Activated naive CD8-positive, alpha-beta T cell treated with anti-CD3 and anti-CD28 coated beads for 36 hours (primary cell): ENCODE data around the gene TRIM71. TPM values are rescaled to one million over a fixed set of nuclear protein-coding genes. Genes with fewer than 3 reads are reported as not detected.
A peak's percentile ranks its signal among the peaks of the same experiment; 100 is the strongest.
"Not testable (repeated sequence)": the region's sequence is repeated elsewhere in the genome, so short reads cannot be mapped to it uniquely, and the experiment has no call there.

Source experiments
- DNase-seq: peaks from one replicate; pipeline ENCODE4 v3.0.0; 2021
- H3K27ac Mint-ChIP-seq: one replicate; pipeline ENCODE4 v1.8.0; 2022; ENCODE audit warnings: mild to moderate bottlenecking, moderate library complexity, mixed read lengths
- H3K27me3 Mint-ChIP-seq: one replicate; pipeline ENCODE4 v1.8.0; 2022; ENCODE audit warnings: mild to moderate bottlenecking, mixed read lengths
- H3K36me3 Mint-ChIP-seq: one replicate; pipeline ENCODE4 v1.8.0; 2021; ENCODE audit warnings: mild to moderate bottlenecking, mixed read lengths
- H3K4me1 Mint-ChIP-seq: one replicate; pipeline ENCODE4 v1.8.0; 2021; ENCODE audit warnings: mixed read lengths
- H3K4me3 Mint-ChIP-seq: one replicate; pipeline ENCODE4 v1.8.0; 2022; ENCODE audit warnings: mild to moderate bottlenecking, moderate library complexity, mixed read lengths
- H3K9me3 Mint-ChIP-seq: one replicate; pipeline ENCODE4 v1.8.0; 2022; ENCODE audit warnings: mixed read lengths
- total RNA-seq, 2 experiments: library from RNA; stranded (reverse); gene quantifications; one replicate each; pipeline ENCODE4 v1.2.3, GENCODE V29; 2021

Gene TRIM71
- total RNA-seq, 2 experiments from 2014 or later: 0.10 to 0.14 TPM

DNA sequence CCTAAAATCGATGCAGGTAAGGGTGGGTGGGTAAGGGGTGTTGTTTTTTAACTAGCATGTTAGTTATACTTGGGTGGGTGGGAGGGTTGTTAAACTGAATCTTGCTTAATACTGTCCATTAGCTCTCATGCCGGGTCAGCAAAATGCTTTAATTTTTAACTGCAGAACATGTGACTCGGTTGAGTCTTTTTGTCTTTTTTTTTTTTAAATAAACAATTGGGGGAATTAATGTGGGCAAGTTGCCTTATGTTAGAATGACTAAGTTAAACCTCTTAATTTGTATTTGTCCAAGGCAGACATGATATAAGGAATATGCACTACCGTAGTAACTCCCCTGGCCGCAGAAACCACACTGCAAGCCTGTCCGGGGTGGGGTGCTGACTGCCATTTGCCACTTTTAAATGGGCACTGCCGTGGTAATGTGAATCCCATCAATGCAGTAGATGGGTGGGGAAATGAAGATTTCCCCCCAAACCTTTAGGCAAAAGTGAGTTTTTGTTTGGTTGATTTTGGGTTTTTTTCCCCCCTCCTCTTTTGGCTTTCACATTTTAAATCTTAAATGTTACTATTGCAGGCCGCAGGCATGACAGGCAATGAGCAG is 79.3 kb downstream of the TRIM71 start:
- peaks cover 2% of the 10 kb centered on the region for H3K4me1 Mint-ChIP-seq
- H3K36me3 Mint-ChIP-seq: no peaks in the 10 kb centered on the region
- no peak overlapping the region for H3K27ac Mint-ChIP-seq
- DNase-seq: no peak
- H3K4me3 Mint-ChIP-seq: no peak overlapping the region
- H3K9me3 Mint-ChIP-seq: no peaks in the 10 kb centered on the region
- H3K27me3 Mint-ChIP-seq: peaks cover 51% of the 10 kb centered on the region

DNA sequence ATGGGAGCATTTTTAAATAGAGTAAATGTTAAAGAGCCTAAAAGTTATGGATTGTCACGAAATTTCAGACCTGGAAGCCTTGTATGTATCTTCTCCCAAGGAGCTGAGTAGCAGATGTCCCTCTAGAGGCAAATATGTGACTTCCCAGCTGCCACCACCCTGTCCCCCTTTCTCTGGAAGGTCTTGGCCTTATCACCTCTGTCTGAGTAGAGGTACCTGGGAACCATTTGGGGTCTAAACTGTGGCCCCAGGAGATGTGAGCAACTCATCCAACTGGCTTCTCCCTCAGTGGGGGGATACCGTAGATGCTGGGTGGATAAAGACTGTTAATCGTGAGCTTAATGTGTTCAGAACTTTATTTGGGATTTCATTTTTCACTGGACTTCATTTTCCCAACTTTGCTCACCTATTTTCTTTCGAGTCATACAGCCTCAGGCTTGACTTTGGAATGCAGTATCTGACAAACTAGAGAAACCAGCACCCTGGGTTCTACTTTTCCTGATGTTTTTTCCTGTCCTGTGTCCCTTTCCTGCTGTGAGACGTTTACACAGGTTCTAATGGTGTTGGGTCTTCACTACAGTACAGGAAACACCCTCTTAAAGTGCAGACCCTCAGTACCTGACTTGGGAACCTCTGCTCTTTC is 80.3 kb downstream of the TRIM71 start:
- H3K4me3 Mint-ChIP-seq: no peak overlapping the region
- peaks cover 5% of the 10 kb centered on the region for H3K4me1 Mint-ChIP-seq
- H3K9me3 Mint-ChIP-seq: no peaks in the 10 kb centered on the region
- DNase-seq: no peak
- peaks cover 46% of the 10 kb centered on the region for H3K27me3 Mint-ChIP-seq
- H3K27ac Mint-ChIP-seq: no peak overlapping the region
- H3K36me3 Mint-ChIP-seq: no peaks in the 10 kb centered on the region

DNA sequence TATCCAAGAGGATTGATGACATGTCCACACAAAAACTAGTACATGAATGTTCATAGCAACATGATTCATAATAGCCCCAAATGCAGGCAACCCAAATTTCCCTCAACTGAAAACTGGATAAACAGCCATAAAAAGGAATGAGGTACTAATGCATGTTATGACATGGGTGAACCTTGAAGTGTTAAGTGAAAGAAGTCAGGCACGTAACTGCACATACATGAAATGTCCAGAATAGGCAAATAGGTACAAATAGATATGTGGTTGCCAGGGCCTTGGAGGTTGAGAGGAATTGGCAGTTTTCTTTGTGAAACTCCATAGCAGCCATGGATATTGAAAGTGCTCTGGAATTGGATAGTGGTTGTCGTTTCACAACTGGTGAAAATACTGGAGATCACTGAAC is 81.5 kb downstream of the TRIM71 start:
- H3K27me3 Mint-ChIP-seq: peaks cover 39% of the 10 kb centered on the region
- H3K27ac Mint-ChIP-seq: no peak overlapping the region
- H3K36me3 Mint-ChIP-seq: no peaks in the 10 kb centered on the region
- H3K4me3 Mint-ChIP-seq: no peak overlapping the region
- no peaks in the 10 kb centered on the region for H3K9me3 Mint-ChIP-seq
- no peak for DNase-seq
- H3K4me1 Mint-ChIP-seq: peaks cover 5% of the 10 kb centered on the region

DNA sequence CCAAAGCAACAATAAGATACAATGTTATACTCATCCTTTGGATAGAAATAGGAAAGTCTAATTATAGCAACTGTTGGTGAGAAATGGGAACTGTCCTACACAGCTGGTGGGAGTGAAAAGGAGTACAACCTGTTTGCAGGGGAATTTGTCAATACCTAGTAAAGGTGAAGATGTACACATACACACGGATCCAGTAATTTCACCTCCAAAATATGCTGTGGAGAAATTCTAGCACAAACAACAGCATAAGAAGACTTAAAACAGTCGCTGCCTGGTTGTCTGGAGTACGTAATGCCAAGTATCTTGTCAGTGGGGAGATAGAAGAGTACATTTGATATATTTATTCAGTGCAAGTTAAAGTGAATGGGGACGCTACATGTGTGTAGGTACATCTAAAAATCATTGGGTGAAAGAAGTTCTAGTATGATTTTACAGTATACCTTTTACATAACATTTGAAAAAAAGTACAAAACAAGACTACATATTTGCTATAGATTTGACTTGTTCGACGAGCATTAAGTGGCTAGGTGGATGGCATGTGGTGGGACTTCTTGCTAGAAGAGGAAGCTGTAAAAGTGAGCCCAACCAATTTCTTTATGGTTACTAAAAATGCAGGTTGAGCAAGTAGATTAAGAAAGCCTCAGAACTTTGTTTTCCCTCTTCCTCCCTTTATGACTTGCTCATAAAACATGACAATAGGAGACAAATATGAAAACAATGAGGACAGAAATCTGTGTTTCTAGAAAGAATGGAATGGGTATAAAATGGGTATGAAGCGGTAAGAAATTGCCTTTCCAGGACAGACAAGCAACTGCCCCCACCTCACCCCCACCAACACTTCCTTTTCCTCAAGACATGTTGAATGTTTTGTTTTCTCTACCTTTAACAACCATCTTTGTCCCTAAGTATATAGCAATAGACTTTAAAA is 83.5 kb downstream of the TRIM71 start:
- H3K27ac Mint-ChIP-seq: no peak overlapping the region
- H3K27me3 Mint-ChIP-seq: peaks cover 19% of the 10 kb centered on the region
- no peak for DNase-seq
- H3K36me3 Mint-ChIP-seq: no peaks in the 10 kb centered on the region
- no peaks in the 10 kb centered on the region for H3K9me3 Mint-ChIP-seq
- H3K4me1 Mint-ChIP-seq: peaks cover 5% of the 10 kb centered on the region
- H3K4me3 Mint-ChIP-seq: no peak overlapping the region

DNA sequence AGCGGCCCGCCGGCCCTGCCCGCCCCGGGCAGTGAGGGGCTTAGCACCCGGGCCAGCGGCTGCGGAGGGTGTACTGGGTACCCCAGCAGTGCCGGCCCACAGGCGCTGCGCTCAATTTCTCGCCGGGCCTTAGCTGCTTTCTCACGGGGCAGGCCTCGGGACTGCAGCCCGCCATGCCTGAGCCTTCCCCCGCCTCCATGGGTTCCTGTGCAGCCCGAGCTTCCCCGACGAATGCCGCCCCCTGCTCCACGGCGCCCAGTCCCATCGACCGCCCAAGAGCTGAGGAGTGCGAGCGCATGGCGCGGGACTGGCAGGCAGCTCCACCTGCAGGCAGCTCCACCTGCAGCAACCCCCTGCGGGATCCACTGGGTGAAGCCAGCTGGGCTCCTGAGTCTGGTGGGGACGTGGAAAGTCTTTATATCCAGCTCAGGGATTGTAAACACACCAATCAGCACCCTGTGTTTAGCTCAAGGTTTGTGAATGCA is 85.1 kb downstream of the TRIM71 start:
- H3K4me1 Mint-ChIP-seq, H3K9me3 Mint-ChIP-seq, H3K27ac Mint-ChIP-seq, H3K36me3 Mint-ChIP-seq: not testable (repeated sequence)
- H3K4me3 Mint-ChIP-seq: peak overlapping the region; percentile 66
- DNase-seq: peak; percentile 57
- H3K27me3 Mint-ChIP-seq: peaks cover 15% of the 10 kb centered on the region

DNA sequence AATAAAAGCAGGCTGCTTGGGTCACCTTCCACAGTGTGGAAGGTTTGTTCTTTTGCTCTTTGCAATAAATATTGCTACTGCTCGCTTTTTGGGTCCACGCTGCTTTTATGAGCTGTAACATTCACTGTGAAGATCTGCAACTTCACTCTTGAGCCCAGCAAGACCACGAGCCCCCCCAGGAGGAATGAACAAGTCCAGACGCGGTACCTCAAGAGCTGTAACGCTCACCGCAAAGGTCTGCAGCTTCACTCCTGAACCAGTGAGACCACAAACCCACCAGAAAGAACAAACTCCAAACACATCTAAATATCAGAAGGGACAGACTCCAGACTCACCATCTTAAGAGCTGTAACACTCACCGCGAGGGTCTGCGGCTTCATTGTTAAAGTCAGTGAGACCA is 86.2 kb downstream of the TRIM71 start:
- DNase-seq: no peak
- Mint-ChIP-seq H3K4me1 (peaks cover 5% of the 10 kb centered on the region), H3K4me3 (no peak overlapping the region), H3K27ac (no peak overlapping the region), H3K27me3 (peaks cover 15% of the 10 kb centered on the region), H3K9me3 (no peaks in the 10 kb centered on the region), H3K36me3 (no peaks in the 10 kb centered on the region)

DNA sequence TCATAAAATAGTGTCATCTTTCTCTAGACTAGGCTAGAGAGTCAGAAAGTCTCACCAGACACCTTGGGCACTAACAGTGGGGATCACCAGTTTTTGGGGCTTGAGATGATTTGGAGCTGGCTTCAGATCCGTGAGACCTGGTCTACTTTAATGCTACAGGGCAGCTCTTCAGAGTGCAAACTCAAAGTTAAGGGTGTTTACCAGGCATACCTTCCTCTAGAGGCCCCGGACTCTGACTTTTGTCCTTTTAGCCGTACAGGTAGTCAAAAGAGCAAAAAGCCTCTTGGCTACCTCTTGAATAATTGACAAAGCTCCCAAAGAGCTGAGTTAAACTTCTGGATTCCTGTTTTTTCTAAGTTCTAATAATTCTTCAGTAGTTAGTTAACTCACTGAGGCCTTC is 92.2 kb downstream of the TRIM71 start:
- Mint-ChIP-seq H3K4me3 (no peak overlapping the region), H3K4me1 (no peaks in the 10 kb centered on the region), H3K27ac (no peak overlapping the region), H3K36me3 (no peaks in the 10 kb centered on the region), H3K27me3 (no peaks in the 10 kb centered on the region), H3K9me3 (no peaks in the 10 kb centered on the region)
- no peak for DNase-seq

DNA sequence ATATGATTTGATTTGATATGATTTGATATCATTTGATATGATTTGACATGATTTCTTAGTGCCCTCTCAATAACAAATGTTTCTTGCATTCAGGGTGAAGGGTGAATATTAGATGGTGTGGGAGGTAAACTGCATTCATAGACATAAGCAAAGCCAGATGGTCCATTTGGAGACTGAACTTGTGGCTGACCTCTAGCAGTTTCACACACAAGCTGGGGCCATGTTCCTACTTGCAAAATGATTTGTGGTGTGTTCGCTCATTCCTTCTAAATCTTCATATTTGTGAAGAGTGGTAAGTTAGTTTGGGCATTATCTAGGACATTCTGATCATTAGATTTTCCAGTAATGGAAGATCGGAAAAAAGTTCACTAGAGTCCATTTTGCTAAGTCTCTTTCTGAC is 93.2 kb downstream of the TRIM71 start:
- Mint-ChIP-seq H3K27me3 (no peaks in the 10 kb centered on the region), H3K36me3 (no peaks in the 10 kb centered on the region), H3K4me3 (no peak overlapping the region), H3K9me3 (peaks cover under 1% of the 10 kb centered on the region), H3K4me1 (no peaks in the 10 kb centered on the region), H3K27ac (no peak overlapping the region)
- no peak for DNase-seq

DNA sequence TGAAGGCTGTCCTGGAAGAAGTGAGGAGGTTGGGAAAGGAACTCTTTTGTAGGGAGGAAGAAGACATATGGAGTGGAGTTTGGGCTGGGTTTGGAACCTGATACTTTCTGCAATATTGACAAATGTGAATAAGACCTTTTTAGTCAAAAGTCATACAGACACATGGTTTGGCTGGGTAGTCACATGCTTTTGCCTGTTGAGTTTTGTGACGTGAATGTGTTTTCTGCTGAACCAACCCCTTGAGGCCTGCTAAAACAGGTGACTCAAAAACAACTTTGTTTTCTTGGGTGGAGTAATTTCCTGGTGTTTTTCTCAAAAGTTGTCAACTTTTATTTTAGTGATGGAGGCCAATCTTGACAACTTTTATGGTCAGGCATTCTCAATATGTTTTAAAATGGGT is 94.2 kb downstream of the TRIM71 start:
- Mint-ChIP-seq H3K4me1 (no peaks in the 10 kb centered on the region), H3K27me3 (no peaks in the 10 kb centered on the region), H3K36me3 (no peaks in the 10 kb centered on the region), H3K27ac (no peak overlapping the region), H3K9me3 (peaks cover 7% of the 10 kb centered on the region), H3K4me3 (no peak overlapping the region)
- DNase-seq: no peak

DNA sequence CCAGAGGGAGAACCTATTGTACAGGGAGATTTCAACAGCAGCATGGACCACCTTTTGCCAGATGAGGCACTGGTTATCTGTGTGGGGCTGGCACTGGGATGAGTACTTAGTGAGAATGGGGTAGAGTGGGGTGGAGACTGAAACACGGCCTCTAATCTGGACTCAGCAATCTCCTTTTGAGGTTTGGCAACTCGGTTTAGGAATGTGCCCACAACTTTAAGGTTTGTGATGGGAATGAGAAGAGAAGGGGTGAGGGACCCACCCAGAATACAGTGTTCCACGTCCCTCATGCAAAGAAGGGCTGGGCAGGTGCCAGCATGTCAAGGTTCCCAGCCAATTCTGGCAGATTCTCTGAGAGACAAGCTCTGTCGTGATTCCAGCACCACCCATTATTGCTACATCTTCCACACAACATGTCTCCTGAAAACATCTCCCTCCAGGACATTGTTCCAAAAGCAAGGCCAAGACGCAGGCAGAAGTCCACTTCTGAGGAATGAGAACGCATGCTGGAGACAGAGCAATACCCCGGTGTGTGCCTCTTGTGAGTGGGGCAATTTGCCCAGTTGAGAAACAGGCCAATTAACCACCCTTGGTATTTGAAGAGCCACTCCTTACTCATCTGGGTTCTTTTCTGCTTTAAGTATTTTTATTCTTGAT is 96.1 kb downstream of the TRIM71 start:
- Mint-ChIP-seq H3K9me3 (peaks cover 15% of the 10 kb centered on the region), H3K27ac (no peak overlapping the region), H3K4me3 (no peak overlapping the region), H3K4me1 (no peaks in the 10 kb centered on the region), H3K27me3 (no peaks in the 10 kb centered on the region), H3K36me3 (no peaks in the 10 kb centered on the region)
- no peak for DNase-seq

DNA sequence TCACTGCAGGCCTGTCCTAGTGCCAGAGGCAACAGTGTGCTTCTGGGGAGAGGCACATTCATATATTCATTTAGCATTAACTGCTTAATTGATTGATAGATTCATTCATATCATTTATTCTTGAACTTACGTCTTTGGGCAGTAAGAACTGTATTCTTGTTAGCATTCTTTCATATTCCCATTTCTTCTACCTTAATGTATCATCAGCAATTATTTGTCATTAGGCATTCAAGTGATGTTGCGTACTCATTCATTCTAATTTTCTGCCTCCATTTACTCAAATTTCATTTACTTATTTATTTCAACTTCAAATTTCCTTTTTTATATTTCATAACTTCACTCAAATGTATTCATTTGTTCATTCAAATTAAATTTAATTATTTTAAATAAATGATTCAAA is 102.1 kb downstream of the TRIM71 start:
- no peak for DNase-seq
- no peaks in the 10 kb centered on the region for H3K36me3 Mint-ChIP-seq
- H3K4me1 Mint-ChIP-seq: no peaks in the 10 kb centered on the region
- no peak overlapping the region for H3K4me3 Mint-ChIP-seq
- H3K27me3 Mint-ChIP-seq: no peaks in the 10 kb centered on the region
- peaks cover 15% of the 10 kb centered on the region for H3K9me3 Mint-ChIP-seq
- H3K27ac Mint-ChIP-seq: no peak overlapping the region

DNA sequence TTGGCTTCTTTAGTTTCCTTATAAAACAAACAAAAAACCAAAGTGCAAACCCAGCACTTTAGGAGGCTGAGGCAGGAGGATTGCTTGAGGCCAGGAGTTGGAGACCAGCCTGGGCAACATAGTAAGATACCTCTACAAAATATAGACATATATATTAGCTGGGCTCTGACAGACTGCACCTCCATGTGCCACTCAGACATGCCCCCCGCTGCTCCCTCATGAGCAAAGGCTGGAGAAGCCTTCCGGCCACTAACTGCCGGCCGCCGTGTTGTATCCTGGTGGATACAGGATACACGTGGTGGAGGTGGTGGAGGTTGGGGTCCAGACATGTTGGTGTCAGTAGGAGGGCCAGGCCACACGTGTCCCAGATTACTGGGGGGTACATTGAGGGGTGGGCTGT is 104.3 kb downstream of the TRIM71 start:
- H3K9me3 Mint-ChIP-seq: peaks cover 7% of the 10 kb centered on the region
- H3K36me3 Mint-ChIP-seq: no peaks in the 10 kb centered on the region
- no peak overlapping the region for H3K27ac Mint-ChIP-seq
- peaks cover 4% of the 10 kb centered on the region for H3K27me3 Mint-ChIP-seq
- no peak overlapping the region for H3K4me3 Mint-ChIP-seq
- H3K4me1 Mint-ChIP-seq: no peaks in the 10 kb centered on the region
- no peak for DNase-seq

DNA sequence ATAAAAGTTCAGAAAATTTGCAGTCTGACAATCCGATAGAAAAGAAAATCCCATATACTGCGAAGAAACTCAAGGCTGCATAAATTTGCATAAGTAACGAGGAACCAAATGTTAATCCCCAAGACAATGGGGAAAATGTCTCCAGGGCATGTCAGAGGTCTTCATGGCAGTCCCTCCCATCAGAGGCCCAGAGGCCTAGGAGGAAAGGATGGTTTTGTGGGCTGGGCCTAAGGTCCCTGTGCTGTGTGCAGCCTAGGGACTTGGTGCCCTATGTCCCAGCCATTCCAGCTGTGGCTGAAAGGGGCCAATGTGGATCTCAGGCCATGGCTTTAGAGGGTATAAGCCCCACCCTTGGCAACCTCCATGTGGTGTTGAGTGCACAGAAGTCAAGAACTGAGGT is 112.4 kb downstream of the TRIM71 start:
- no peak for DNase-seq
- Mint-ChIP-seq H3K4me1 (no peaks in the 10 kb centered on the region), H3K4me3 (no peak overlapping the region), H3K36me3 (peaks cover 3% of the 10 kb centered on the region), H3K27ac (no peak overlapping the region), H3K27me3 (peaks cover 10% of the 10 kb centered on the region), H3K9me3 (no peaks in the 10 kb centered on the region)

DNA sequence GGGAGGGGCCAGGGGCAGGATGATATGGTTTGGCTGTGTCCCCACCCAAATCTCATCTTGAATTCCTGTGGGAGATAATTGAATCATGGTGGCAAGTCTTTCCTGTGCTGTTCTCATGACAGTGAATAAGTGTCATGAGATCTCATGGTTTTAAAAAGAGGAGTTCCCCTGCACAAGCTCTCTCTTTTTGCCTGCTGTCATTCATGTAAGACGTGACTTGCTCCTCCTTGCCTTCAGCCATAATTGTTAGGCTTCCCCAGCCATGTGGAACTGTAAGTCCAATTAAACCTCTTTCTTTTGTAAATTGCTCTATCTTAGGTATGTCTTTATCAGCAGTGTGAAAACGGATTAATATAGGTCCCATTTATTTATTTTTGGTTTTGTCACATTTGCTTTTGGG is 113.5 kb downstream of the TRIM71 start:
- not testable (repeated sequence) for H3K4me3 Mint-ChIP-seq, H3K36me3 Mint-ChIP-seq, H3K9me3 Mint-ChIP-seq, H3K27ac Mint-ChIP-seq, DNase-seq, H3K27me3 Mint-ChIP-seq, H3K4me1 Mint-ChIP-seq

DNA sequence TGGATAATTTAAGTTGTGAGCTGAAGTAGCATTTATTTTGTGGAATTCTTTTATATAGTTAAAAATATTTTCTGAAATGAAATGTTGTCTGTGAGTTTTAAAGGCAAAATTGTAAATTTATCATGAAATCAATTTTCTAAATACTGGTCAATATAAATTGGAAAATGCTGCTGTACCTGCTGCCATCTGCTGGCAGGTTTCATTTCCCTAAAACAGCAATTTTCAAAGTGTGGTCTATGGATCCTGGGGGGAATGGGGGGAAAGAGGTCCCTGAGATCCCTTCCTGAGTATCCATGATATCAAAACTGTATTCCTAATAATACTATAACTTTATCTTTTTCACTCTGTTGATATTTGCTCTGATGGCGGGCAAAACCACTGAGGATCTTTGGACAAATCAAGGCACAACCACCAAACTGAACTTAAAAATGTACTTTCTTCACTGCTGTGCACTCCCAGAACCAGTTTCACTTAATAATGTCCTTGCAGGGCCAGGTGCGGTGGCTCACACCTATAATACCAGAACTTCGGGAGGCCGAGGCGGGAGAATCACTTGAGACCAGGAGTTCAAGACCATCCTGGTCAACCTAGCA is 116.4 kb downstream of the TRIM71 start:
- Mint-ChIP-seq H3K9me3 (no peaks in the 10 kb centered on the region), H3K36me3 (peaks cover 3% of the 10 kb centered on the region), H3K27me3 (no peaks in the 10 kb centered on the region), H3K4me1 (no peaks in the 10 kb centered on the region), H3K4me3 (no peak overlapping the region), H3K27ac (no peak overlapping the region)
- DNase-seq: no peak
